HG02642 (cell line): Measurements from ENCODE around the gene OLFML2A.
A peak's percentile ranks its signal among the peaks of the same experiment; 100 is the strongest.
"Not testable (repeated sequence)": the region's sequence is repeated elsewhere in the genome, so short reads cannot be mapped to it uniquely, and the experiment has no call there.

ENCODE experiments used
- ATAC-seq: cut with Tn5 transposase; IDR thresholded peaks from one replicate; pipeline ENCODE4 v1.9.1; 2021; ENCODE audit warnings: mild to moderate bottlenecking; ENCODE audit not compliant: unreplicated experiment, poor library complexity

The OLFML2A gene

DNA sequence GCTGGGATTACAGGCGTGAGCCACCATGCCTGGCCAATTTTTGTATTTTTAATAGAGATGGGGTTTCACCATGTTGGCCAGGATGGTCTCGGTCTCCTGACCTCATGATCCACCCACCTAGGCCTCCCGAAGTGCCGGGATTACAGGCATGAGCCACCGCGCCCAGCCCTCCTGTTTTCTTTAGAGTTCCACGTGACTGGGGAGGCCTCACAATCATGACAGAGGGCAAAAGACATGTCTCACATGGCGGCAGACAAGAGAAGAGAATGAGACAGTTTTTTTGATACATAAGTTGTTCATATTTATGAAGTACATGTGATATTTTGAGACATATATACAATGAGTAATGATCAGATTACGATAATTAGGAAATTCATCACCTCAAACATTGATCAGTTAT lies 69.5 kb downstream of the OLFML2A start:
- not testable (repeated sequence) for ATAC-seq

- no peak for ATAC-seq
Measured at GRCh38 chr9:124846969-124847368, 70.0 kb downstream of the OLFML2A start.

GRCh38 chr9:124849801-124850200 lies 72.9 kb downstream of the OLFML2A start:
- no peak for ATAC-seq

- no peak for ATAC-seq
Measured at GRCh38 chr9:124852121-124852828, 75.3 kb downstream of the OLFML2A start.

DNA sequence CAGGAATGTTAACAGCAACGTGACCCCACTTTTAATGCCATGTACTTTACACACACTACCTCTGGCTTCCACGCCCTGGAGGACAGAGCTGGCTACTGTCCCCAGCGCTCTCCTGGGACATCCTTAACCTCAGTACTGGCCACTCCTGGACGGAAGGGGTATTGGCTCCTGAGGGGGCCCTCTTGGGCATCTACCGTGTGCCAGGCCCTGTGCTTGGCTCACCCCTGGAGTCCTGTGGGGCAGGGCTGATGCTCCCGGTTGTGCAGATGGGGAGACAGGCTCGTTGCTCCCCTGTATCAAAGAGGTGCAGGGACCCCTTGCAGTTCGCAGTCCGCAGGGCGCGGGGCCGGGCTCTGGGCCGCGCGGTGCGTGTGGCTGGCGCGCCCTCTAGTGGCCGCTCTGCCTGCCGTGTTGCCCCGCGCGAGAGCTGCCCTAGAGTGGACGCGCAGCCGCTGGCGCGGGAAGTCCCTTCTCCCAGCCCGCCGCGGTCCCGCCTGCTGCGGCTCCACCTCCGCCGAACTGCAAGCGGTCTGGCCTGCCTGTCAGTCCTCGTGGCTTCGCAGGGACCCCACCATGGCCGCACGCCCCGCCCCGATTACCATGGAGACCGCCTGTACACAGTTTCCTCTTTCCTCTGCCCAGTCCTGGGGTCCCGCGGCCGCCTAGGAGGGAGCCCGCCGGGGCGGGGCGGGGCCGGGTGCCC lies 76.0 kb downstream of the OLFML2A start, which contains the start of gene WDR38:
WDR38 (plus strand) TSS at position 632 of the 703 bp plus-strand sequence. CDS start 72 bp downstream, outside the sequence.
- ATAC-seq = peak; percentile 78

- ATAC-seq = no peak
Measured at GRCh38 chr9:124853605-124854143, 76.7 kb downstream of the OLFML2A start.

GRCh38 chr9:124854161-124854560 lies 77.2 kb downstream of the OLFML2A start:
- no peak for ATAC-seq

GRCh38 chr9:124854822-124855221 lies 77.9 kb downstream of the OLFML2A start:
- no peak for ATAC-seq

GRCh38 chr9:124855566-124855943 lies 78.6 kb downstream of the OLFML2A start:
- ATAC-seq = no peak

GRCh38 chr9:124855944-124856765 lies 79.2 kb downstream of the OLFML2A start:
- ATAC-seq = no peak

GRCh38 chr9:124857533-124858162 lies 80.7 kb downstream of the OLFML2A start:
- ATAC-seq = no peak

DNA sequence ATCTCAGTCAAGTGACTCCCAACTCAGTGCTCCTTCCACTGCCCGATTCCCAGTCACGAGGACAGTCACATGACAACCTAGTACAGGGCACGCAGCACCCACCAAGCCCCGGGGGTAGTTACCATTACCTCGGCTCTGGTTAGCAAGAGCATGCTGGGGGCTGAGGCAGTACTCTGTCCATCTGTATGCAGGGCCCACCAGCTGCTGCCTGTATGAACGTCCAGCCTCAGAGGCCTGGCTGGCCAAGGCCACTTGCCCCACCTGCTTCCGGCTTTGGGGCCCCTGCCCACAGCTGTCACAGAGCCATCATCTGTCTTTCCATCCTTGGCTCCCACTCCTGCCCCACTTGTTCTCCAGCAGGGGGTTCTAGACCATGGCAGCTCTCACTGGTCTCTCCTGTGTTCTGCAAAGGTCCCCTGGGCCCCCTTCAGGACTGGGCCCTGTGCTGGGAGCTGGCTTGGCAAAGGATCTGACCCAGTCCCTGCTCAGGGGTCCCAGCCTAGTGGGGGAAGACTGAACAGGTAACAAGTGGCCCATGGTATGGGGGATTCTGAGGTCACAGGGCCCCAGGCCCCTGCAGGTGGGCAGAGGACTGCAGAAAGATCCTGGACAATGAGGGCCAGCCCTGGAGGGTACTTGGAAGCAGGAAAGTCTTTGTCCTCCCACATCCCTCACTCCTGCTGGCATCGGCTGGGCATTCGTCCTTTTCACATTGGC lies 81.6 kb downstream of the OLFML2A start:
- no peak for ATAC-seq

- ATAC-seq = no peak
Measured at GRCh38 chr9:124859803-124860581, 83.1 kb downstream of the OLFML2A start.

DNA sequence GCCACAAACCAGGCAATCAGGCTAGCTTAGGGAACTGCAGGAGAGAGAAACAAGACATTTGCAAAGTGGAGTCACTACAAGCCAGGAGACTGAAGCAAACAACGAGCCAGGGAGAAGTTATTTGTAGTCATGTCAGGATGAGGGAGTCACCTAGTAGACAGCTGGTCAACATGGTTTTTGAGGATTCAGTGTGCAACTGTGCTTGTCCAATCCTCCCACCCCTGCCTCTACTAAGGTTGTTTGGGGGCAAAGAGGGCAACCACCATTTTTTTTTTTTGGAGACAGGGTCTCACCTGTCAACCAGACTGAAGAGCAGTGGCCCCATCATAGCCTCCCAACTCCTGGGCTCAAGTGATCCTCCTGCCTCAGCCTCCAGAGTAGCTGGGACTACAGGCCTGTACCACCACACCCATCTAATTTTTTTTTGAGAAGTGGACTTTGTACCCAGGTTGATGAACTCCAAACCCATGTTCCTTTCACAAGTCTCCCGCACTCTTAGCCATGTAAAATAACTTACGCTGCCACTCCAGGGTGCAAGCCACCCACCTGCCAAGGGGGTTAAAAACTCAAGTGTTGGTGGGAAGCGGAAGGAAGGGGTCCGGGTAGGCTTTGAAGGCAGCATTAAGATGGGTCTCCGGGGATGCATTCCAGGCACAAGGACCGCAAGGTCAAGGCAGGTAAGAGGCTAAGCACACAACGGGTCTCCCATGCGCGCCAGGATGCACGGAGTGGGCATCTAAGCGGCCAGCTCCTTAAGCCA lies 83.8 kb downstream of the OLFML2A start:
- no peak for ATAC-seq

DNA sequence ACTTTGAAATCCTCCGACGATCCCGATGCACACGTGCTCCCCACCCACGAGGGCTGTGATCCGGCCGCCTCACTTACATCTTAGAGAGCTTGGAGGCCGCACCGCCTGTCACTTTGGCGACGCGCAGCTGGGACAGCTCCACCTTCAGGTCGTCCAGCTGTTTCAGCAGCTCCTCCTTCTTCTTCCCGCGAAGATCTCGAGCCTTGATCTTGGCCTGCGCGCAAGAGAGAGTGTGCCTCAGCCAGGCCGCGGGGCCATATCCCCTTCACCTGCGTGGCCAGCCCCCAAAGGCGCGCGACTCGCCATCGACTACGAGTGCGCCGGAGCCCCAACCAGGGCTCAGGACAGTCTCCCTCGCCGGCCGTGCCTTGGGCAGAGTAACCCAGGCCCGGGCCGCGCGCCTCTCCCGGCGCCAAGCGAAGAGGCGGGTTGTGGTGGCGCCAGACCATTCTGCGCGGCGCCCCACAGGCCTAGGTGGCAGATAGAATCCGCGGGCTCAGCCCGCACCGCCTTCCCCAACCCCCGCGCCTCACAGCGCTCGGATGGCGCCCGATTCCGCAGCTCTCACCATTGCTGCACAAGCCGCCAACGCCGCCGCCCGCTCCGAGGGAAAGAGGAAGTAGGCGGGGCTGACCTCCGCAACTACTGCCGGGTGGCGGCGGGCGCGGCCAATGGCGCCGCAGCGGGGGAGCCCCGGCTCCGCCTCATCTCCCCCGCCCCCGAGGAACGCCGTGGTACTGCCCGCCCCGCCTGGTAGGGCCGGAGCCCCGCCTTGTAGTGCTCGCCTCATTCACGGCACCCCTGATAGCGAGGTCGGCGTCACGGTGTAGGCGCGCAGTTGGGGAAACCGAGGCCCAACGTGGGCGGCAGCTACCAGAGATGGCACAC lies 84.7 kb downstream of the OLFML2A start, which contains the start of the genes ARPC5L and RPL35:
ARPC5L (plus strand) TSS at position 789 of the 888 bp plus-strand sequence. CDS start 7,161 bp downstream, outside the sequence.
RPL35 (minus strand) TSS at position 616 of the 888 bp plus-strand sequence; CDS start at position 571, 45 bp downstream.
- ATAC-seq = peak; percentile 92

DNA sequence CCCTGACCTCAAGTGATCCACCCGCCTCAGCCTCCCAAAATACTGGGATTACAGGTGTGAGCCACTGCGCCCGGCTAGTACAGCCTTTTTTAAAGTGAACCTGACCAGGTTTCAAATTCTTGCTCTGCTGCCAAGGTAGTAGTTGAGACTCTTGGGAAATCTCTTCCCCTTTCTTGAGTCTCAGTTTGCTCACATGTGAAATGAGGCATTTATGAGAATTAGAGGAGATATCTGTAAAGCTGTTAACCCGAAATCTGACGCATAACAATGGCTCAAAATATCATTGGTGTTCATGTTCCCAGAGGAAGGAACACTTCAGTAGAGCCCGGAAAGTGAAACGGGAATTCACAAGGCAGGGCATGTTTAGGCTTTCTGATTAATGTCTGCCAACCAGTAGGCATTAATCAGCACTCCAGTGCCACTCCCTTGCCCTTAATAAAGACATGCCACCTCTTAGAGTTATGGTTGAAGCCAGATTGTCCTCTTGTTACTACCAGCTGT lies 86.5 kb downstream of the OLFML2A start:
- ATAC-seq = no peak
